Stimulated activated CD8-positive, alpha-beta memory T cell treated with anti-CD3 and anti-CD28 coated beads, Interleukin-12 subunit alpha, Interleukin-12 subunit beta, amount 100 ng/mL, for 1 hour (primary cell): Measurements from ENCODE around the gene NEDD4L.
"Not testable (repeated sequence)": the region's sequence is repeated elsewhere in the genome, so short reads cannot be mapped to it uniquely, and the experiment has no call there.

Experiments
- DNase-seq: peaks from one replicate; pipeline ENCODE4 v3.0.0-alpha.2; 2020; ENCODE audit warnings: low read depth

NEDD4L gene

DNA sequence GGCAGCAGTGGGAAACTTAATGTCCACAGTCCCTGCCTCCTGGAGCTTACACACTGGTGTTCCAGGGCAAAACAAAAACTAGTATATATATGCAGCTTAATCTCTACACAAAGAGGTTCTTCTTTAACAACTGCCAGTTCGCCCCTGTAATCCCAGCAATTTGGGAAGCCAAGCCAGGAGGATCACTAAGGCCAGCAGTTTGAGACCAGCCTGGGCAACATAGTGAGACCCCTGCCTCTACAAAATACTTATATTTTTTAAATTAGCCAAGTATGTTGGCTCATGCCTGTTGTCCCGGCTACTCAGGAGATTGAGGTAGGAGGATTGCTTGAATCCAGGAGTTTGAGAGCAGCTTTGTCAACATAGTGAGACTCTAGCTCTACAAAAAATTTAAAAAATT lies 17.2 kb upstream of the NEDD4L start:
- DNase-seq, result no peak

DNA sequence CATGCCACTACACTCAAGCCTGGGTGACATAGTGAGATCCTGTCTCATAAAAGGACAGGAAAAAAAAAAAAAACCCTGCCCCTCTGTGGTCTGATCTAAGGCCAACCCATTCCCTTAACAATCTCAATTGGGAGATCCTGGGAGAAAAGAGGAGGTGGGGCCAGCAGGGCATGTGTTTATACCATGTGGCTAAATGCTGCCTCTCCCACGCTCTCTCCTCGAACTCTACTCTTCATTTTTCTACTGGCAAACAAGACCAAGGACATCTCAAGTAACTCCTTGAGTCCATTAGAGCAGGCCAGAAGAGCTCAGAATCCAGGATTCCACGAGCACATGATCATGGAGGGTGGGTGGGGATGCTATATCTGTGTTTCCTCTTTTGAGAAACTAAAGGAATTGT lies 16.7 kb upstream of the NEDD4L start:
- no peak for DNase-seq

GRCh38 chr18:58028109-58028784 lies 15.8 kb upstream of the NEDD4L start:
- DNase-seq, result no peak

DNA sequence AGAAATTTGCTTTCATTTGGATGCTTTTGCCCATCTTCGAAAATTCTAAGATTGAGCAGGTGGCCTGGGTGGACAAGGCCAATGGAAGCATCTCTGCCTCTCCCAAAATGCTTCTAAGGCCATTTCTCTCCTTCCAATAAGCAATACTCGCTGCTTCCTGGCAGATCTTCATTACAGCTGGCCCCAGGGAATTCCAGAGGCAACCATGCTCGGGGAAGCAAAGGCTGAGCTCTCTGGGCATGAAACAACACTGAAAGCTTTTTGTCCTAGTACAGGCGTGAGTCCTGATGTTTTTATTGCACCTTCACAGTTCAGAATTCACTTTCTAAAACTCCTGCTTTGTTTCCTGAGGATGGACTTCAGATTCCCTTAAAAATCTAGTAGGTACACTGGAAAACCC lies 11.8 kb upstream of the NEDD4L start:
- no peak for DNase-seq

DNA sequence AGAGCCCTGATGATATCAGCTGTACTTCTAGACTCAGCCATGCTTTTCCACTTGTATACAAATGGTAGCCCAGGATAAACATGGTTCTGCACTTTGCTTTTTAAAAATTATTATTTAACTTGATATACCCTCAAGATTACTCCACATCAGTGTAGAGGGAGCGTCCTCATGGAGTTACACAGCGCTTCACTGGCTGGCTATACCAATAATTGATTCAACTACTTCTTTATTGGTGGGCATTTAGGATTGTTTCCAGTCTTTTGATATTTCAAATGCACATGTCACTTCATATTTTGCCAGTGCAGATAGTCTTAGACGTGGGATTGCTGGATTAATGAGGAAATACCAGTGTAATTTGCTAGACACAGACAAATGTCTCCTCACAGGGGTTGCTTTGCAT lies 10.8 kb upstream of the NEDD4L start:
- DNase-seq, result no peak

DNA sequence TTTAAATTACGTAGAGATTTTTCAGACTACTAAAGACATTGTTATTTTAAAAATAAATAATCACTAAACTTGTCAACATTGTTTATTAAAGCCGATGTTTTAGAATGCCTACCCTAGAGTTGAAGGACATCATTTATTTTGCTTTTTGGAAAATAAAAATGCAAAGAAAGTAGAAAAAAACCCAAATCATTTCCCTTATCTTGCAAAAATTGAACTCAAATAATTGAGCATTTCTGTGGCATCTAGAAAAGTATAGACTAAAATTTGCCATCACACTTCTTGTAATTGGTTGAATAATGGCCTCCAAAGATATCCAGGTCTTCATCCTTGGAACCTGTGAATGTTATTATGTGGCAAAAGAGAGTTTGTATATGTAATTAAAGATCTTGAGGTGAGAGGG lies 9.7 kb upstream of the NEDD4L start:
- no peak for DNase-seq

DNA sequence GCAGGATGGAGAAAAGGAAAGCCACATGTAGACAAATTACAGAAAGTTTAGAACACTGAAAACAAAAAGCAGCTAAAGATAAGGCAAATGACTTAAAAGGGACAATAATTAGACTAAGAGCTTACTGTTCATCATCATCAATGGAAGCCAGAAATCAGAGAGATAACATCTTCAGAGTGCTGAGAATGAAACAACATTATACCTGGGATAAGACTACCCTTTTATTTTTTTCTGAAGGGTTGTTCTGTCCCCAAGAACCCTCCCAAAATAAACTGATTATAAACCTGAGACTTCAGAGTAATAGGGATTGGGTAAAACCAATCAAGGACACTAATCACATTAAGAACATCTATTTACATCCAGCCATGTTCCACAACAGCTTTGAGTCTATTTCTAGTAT lies 6.9 kb upstream of the NEDD4L start:
- no peak for DNase-seq

DNA sequence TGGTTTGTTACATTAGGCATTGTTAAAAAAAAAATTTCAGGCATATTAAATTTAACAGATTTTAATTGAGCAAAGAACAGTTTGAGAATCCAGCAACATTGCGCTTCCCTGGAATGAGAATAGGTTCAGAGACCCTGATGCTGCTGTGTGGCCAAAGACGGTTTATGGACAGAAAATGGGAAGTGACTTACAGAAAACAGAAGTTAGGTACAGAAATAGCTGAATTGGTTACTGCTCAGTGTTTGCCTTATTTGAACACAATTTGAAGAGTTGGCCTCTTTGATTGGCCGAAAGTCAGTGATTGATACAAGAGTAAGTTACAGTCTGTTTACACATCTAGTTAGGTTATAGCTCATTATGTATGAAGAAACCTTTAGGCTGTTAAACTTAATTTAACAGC lies 6.0 kb upstream of the NEDD4L start:
- DNase-seq, result no peak

- DNase-seq, result no peak
Observed at GRCh38 chr18:58041633-58042032, 2.4 kb upstream of the NEDD4L start.

DNA sequence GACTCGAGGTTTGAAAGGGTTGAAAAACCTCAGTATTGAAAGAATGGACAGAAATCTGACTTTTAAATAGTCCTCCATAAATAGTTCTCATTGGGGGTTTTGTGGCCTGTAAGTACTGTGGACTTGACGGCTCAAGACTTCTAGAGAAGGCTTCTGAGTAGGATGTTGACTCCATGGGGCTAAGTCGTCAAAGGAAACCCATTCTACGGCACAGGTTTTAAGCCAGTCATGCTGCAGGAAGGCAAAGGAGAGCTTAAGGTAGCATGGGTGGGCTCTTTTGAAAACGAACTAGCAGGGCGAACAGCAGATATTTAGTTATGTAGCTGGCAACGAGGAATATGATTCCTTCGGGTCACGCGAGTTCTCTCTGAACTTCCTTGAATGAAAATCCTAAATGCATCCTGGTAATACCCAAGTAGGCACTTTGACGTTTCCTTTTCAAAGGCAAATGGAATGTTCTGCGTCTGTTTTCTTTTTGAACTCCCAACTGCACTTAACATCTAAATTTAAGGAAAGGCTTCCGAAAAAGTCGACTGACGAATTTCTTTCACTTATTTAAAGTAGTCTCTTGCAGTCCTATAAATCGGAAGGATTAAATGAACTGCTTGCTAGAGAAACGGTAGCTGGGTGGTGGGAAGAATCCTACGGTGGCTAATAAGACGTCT lies 1.1 kb upstream of the NEDD4L start:
- no peak for DNase-seq

GRCh38 chr18:58044370-58045241 lies 580 bp downstream of the NEDD4L start:
- DNase-seq, result no peak

- DNase-seq, result no peak
Observed at GRCh38 chr18:58045242-58046092, 1.4 kb downstream of the NEDD4L start.

DNA sequence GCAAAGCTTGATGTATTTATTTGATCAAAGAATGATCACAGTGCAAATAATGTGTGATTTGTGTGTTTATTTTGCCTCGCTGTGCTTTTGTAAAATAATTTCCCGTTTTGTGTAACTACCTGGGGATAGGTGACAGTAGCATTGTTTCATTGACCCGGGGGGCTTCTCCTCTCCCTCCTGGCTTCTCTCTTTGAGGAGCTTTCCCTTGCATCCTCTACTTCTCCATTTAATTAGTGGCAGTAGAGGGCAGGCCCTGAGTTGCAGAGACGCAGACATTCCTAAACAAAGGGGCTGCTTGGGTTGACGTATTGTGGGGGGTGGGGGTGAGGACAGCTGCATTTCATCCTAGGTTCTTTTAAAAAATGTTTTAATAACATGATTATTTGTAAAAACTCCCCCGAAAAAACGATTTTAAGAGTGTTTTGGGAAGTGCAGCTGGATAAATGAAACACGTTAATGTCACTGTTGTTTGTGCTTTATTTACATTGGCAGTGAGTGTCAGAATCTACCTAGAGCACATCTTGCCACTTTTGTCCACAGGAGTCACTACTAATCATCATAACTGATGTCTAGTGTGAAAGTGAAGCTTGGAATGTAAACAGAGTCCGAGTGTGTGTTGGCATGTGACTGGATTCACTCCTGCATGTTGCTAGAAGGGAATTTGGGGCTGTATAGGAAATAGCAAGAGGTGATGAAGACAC lies 2.2 kb downstream of the NEDD4L start:
- no peak for DNase-seq

DNA sequence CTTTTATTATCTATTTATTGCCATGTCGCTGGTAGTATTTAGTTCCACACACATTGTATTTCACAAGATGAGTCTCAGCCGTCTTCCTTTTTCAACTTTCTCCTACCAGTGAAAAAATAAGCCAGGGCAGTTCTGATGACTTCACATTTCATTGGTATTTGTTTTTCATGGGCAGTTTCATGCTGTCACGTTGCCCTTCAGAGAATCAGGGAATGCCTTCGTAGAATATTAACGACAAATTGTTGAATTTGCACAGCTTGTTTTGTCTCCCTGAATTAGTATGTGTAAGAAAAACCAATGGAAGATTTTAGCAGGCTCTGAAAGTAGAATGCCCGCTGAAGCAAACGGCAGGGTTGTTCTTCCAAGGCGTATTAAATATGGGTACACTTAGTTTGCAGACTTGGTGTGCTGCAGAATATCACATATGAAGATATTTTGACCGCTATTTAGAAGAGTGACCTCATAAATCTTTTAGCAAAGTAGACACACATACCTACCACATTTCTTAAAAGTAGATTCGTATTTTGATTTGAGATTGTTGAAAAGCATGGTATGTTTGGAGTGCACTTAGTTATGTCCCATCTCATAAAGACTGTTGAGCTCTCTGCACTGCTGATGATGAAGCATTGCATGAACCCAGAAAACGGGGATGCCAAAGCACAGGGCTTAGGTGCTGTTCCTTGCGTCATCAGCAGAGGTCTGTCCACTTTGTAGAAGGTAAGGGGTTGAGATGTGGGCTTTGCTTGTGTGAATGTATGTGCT lies 2.9 kb downstream of the NEDD4L start:
- no peak for DNase-seq

GRCh38 chr18:58047556-58047882 lies 3.5 kb downstream of the NEDD4L start:
- DNase-seq, result no peak

DNA sequence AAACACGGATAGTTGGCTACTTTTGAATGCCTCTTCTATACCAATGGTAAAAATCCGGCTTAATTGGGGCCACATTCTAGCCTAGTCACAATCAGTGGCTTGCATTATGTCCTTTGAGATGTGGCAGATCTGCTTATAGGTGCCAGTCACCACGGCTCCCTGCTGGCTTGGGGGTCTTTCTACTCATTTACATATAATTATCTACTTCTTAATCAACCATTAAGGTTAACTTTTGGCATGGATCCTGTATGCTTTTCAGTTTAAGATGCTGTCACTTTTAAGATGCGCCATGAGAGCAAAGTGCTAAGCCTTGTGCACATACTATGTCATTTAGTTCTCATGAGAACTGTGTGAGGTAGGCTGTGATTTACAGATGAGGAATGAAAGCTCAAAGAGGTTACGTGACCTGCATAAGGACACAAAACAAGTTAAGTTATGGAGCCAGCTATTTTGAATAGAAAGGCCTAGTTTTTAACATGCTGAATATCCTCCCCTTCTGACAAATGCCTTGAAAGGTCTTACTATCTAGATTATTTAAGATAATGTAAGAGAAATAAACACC lies 4.1 kb downstream of the NEDD4L start:
- no peak for DNase-seq

DNA sequence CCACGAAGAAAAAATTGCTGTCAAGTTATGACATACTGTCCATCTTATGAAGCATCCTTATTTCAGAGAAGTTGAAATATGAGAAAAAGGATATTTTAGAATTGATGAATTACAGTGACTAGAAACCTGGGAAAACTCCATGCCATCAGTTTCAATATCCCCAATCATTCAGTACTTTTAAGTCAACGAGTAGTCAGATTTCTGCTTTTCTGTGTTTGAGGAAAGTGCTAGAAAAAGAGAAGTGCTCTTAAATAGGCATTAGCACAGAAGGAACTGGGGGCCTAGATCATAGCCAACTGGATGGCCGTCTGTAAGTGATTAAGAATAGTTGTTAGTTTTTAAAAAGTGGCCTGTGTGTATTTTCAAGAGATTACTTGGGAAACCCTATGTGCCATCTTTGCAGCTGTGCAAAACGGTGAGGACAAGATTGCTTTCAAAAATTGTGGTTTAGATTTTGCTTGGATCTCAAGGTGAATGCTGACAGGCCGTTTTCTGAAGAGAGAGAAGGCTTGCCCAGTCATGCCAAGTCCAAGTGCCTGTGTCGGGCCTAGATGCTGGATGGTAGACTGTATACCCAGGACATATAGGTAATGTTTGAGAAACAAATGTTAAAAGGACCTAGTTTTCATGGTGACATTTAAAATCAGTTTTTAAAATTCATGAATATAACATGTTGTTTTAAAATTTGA lies 5.1 kb downstream of the NEDD4L start:
- no peak for DNase-seq

DNA sequence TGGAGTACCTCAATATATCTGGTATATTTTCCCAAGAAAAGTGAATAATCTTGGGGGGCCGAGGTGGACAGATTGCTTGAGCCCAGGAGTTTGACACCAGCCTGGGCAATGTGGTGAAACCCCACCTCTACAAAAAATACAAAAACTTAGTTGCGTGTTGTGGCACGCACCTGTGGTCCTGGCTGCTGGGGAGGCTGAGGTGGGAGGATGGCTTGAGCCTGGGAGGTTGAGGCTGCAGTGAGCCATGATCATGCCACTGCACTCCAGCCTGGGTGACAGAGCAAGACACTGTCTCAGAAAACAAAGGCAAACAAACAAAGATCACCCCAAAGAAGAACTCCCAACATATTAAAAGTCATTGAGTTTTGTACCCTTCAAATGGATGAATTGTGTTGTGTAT lies 6.9 kb downstream of the NEDD4L start:
- not testable (repeated sequence) for DNase-seq

DNA sequence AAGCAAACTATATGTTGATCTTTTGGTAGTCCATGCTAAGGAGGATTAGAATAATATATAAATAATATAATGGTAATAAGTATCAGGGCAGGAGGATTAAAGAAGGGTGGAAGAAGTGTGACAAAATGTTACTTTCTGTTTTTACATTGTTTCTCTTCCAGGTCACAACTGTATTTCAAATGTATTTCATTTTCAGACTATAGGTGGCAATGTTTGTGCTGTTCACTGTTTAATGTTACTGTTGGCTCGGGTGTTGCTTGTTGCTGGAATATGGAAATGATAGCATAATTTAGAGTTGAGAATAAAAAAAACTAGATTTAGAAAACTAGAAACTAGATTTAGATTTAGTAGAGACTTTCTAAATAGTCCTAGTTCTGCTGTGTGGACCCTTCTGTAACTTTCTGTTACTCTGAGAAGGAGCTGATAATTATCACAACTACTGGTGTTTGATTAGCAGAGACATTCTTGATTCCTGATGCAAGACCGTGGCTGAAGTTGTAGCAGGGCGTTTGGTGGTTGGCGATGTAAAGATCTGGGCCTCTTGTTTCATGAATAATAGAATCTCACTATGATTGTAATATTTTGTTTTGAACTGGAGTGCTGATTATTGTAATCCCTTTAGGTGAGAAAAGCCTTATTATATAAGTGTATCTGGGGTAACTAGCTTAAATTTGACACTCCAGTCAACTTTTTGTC lies 7.9 kb downstream of the NEDD4L start:
- no peak for DNase-seq
